A549 treated with GW870086 at 1 μM for 4 hours (cell line): ENCODE measurements around the gene ARRDC4. TPM values are rescaled to one million over a fixed set of nuclear protein-coding genes. Genes with fewer than 3 reads are reported as not detected.

Experiments
- total RNA-seq: library from RNA; stranded (reverse); fragments of 200-300 nt; extraction: Qiagen RNA extraction; gene quantifications from 5 replicates; pipeline ENCODE4 v1.2.3, GENCODE V29; 2022; ENCODE audit warnings: low read depth

Gene ARRDC4
- total RNA-seq: 0.11 to 0.27 TPM (median 0.21 TPM) in 5 replicates

GRCh38 chr15:97960364-97961066 lies at the start of gene ARRDC4:
Gene ARRDC4 (plus strand): TSS chr15:97960703. CDS start chr15:97960862, 159 bp downstream.

